Psoas muscle (tissue), 8 donors: ENCODE results near the gene SDF4. TPM values are rescaled to one million over a fixed set of nuclear protein-coding genes. Genes with fewer than 3 reads are reported as not detected.
A peak's percentile ranks its signal among the peaks of the same experiment; 100 is the strongest.

Experiments
- ATAC-seq, 4 donors: fragments of 200-7000 bp; cut with Tn5 transposase; one replicate each; pipeline ENCODE4 v1.9.1; 2020; ENCODE audit warnings: moderate library complexity in 3 of 4, mild to moderate bottlenecking in 2 of 4
- DNase-seq, 2 donors: peaks; one replicate each; pipeline ENCODE4 v3.0.0-alpha.2; 2020
- H3K27ac ChIP-seq: fragments of 200-600 bp; one replicate; pipeline ENCODE4 v1.8.0; 2022
- H3K27me3 ChIP-seq, 3 donors: fragments of 200-600 bp in 1 of 3; one replicate each; pipeline versions ENCODE4 v1.6.1 to v1.8.0; 2013 to 2022; ENCODE audit warnings: low read length in 2 of 3, mild to moderate bottlenecking in 2 of 3, moderate library complexity in 1 of 3; ENCODE audit not compliant: insufficient read depth in 3 of 3
- H3K36me3 ChIP-seq, 2 donors: fragments of 200-600 bp in 1 of 2; one replicate each; pipeline versions ENCODE4 v1.6.1 to v1.8.0; 2013 to 2022; ENCODE audit warnings: low read depth in 1 of 2, mild to moderate bottlenecking in 1 of 2, moderate library complexity in 1 of 2; ENCODE audit not compliant: insufficient read depth in 1 of 2
- H3K4me1 ChIP-seq: fragments of 200-600 bp; one replicate; pipeline ENCODE4 v1.8.0; 2022
- H3K4me3 ChIP-seq: fragments of 200-600 bp; one replicate; pipeline ENCODE4 v1.8.0; 2022; ENCODE audit warnings: mild to moderate bottlenecking
- H3K9me3 ChIP-seq: fragments of 200-600 bp; one replicate; pipeline ENCODE4 v1.8.0; 2022
- CTCF ChIP-seq: fragments of 200-600 bp; IDR thresholded peaks from one replicate; pipeline ENCODE4 v1.8.0; 2022; ENCODE audit warnings: antibody characterized with exemption
- WGBS, 3 donors: extraction: QIAGEN DNeasy Blood & Tissue Kit; methylation state at CpG; one replicate each; pipeline versions ENCODE4 v1.1.6 to v1.1.7; 2013; 5-methylcytosine and 5-hydroxymethylcytosine counted together
- intact Hi-C, 2 donors: fragments of 100-400 bp; cut with DNase I; formaldehyde crosslinking; loops; one replicate each; pipeline versions ENCODE4 v1.11.0 to v1.14.2; 2022
- polyA plus RNA-seq, 3 donors: library from polyadenylated mRNA; stranded (reverse); fragments of 200-250 nt; gene quantifications; one replicate each; pipeline ENCODE4 v1.2.3, GENCODE V29; 2013
- total RNA-seq, 4 donors: library from RNA; stranded (reverse); fragmentation: NEBNext Ultra II Directional in 2 of 4; extraction: Animal tissue kit (Norgen Biotek cat#: 25700) in 2 of 4; gene quantifications; one replicate each; pipeline versions ENCODE4 v1.2.1 to v1.2.4, GENCODE V29; 2021 to 2023
- donor health status: healthy with polysubstance abuse.
- donor health status: DM: no; HTN: no; CAD: no; lungs with moderate emphysema.
- donor health status: Bipolar disorder and iron deficiency.
- donor health status: healthy.
- donor health status: DM: yes; HTN: yes; CAD: no.
- donor health status: DM: no; HTN: no; CAD: no.
- donor health status: DM: no; HTN: no; CAD: no.
- donor health status: DM: yes; HTN: yes; CAD: no.

SDF4 gene
- total and polyA plus RNA-seq, 7 donors = 67.5 to 129 (median 85.9) TPM

GRCh38 chr1:1175221-1176062, 56.4 kb downstream of the SDF4 start:
- H3K36me3 ChIP-seq = no peaks in the 10 kb centered on the region
- DNase-seq (peak in 1 of 2 donors; percentile 13), ATAC-seq (no peak)
- H3K27ac ChIP-seq = no peak overlapping the region
- no peaks in the 10 kb centered on the region for H3K4me1 ChIP-seq
- WGBS, 3 donors = 80 to 82% (median 82%) methylated on average over 29 of the region's 29 CpGs
- intact Hi-C loops = no loop called here
- TF ChIP-seq CTCF = no peak
- no peak overlapping the region for H3K4me3 ChIP-seq
- no peaks in the 10 kb centered on the region for H3K9me3 ChIP-seq
- H3K27me3 ChIP-seq = peaks cover 0 to 82% (median 13%) of the 10 kb centered on the region in 3 donors

GRCh38 chr1:1173793-1174415, 57.9 kb downstream of the SDF4 start, which contains the start of gene TTLL10:
TSS of gene TTLL10 (plus strand) at chr1:1173880. CDS start at chr1:1179216, 5,336 bp downstream.
- 10 to 37% (median 17%) methylated on average over 28 to 35 of the region's 35 CpGs for WGBS, 3 donors
- H3K9me3 ChIP-seq = no peaks in the 10 kb centered on the region
- H3K4me3 ChIP-seq = no peak within 1 kb of the TSS
- intact Hi-C loops = no loop called here
- no peak for TF ChIP-seq CTCF
- no peaks in the 10 kb centered on the region for H3K36me3 ChIP-seq
- peaks cover 0 to 81% (median 18%) of the 10 kb centered on the region in 3 donors for H3K27me3 ChIP-seq
- DNase-seq = peak; percentile 12 to 53
- H3K27ac ChIP-seq = no peak within 1 kb of the TSS
- ATAC-seq = peak in 1 of 4 donors; percentile 14
- H3K4me1 ChIP-seq = no peaks in the 10 kb centered on the region

- intact Hi-C loops = no loop called here
- Histone ChIP-seq H3K27me3 (peaks cover 0 to 87% (median 18%) of the 10 kb centered on the region in 3 donors), H3K36me3 (no peaks in the 10 kb centered on the region), H3K4me3 (no peak overlapping the region), H3K9me3 (no peaks in the 10 kb centered on the region), H3K27ac (no peak overlapping the region), H3K4me1 (no peaks in the 10 kb centered on the region)
- 37 to 51% (median 42%) methylated on average over 30 to 32 of the region's 32 CpGs for WGBS, 3 donors
- no peak for ATAC-seq
- DNase-seq = peak in 1 of 2 donors; percentile 7
- TF ChIP-seq CTCF = no peak
Measured at GRCh38 chr1:1173061-1173792, 58.6 kb downstream of the SDF4 start.

GRCh38 chr1:1171546-1172340, 60.1 kb downstream of the SDF4 start:
- H3K27me3 ChIP-seq = peaks cover 0 to 86% (median 16%) of the 10 kb centered on the region in 3 donors
- no peak for TF ChIP-seq CTCF
- H3K9me3 ChIP-seq = no peaks in the 10 kb centered on the region
- no peak overlapping the region for H3K27ac ChIP-seq
- 72 to 80% (median 77%) methylated on average over 28 to 33 of the region's 33 CpGs for WGBS, 3 donors
- no peaks in the 10 kb centered on the region for H3K4me1 ChIP-seq
- DNase-seq = peak; percentile 10 to 37
- no peak overlapping the region for H3K4me3 ChIP-seq
- ATAC-seq = no peak
- intact Hi-C loops = no loop called here
- H3K36me3 ChIP-seq = no peaks in the 10 kb centered on the region
